Kasumi-1 (cell line): ENCODE data around the gene ZNF48.
A peak's percentile ranks its signal among the peaks of the same experiment; 100 is the strongest.

Source experiments
- DNase-seq, 2 experiments: peaks; one replicate each; lab custom pipeline; 2025; lab: John Stamatoyannopoulos, UW

The ZNF48 gene

DNA sequence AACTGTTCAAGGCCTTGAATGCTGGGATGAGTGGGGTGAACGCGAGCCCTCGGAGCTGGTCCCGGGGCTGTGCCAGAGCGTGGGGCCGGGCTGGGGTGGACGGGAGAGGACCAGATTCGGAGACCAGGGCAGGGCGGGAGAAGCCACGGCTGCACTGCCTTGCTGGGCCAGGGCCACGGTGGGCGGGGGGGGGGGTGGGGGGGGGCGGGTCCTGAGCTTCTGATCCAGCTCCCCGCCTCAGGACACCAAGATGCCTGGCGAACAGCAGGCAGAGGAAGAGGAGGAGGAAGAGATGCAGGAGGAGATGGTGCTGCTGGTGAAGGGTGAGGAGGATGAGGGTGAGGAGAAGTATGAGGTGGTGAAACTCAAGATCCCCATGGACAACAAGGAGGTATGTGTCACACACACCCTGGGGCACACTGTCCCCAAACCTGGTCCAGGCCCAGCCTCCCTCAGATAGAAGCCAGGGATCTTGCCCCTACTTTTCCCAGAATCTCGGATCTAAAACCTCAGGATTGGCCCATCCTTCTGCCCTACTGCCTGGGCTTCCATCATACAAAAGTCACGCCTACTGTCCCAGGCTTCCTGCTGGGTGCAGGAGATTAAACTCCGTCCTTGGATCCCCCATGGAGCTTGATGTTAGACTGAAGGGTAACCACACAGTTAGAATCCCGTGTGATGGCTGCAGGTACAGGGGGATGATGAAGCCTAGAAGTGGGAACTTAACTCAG is 12.7 kb downstream of the ZNF48 start:
- DNase-seq: no peak

DNA sequence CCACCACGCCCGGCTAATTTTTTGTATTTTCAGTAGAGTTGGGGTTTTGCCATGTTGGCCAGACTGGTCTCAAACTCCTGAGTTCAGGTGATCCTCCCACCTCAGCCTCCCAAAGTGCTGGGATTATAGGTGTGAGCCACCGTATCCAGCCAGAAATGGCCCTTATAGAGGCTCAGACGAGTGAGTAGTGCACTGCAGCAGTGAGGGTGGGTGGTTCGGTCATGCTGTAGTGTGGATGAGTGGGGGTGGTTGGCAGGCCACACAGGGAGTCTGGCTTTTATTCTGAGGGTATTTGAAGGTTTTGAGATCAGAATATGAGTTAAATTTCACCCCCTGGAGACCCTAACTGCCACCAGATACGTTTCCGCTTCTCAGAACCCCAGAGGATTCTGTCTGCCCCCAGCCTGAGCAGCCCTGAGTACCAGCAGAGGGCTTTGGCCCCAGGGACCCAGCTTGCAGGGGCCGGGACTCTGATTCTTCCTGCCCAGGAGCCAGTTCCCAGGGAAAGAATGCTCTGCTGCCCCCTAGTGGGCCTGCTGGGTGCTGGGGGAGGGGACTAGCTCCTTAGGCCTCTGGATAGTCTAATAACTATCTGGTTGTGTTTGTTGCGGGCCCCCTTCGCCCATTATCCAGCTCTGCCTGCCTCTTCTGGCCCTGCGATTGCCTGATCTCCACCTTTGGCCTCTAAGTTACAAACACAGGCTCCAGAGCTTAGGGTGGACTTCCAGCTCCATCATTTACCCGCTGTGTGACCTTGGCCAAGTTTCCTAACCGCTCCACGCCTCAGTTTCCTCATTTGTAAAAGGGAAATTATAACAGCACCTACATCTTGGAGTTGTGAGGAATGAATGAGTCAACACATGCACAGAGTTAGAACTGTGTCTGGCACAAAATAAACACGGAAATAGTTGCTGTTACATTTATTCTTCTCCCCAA is 14.2 kb downstream of the ZNF48 start:
- peak; percentile 59 to 72 for DNase-seq

DNA sequence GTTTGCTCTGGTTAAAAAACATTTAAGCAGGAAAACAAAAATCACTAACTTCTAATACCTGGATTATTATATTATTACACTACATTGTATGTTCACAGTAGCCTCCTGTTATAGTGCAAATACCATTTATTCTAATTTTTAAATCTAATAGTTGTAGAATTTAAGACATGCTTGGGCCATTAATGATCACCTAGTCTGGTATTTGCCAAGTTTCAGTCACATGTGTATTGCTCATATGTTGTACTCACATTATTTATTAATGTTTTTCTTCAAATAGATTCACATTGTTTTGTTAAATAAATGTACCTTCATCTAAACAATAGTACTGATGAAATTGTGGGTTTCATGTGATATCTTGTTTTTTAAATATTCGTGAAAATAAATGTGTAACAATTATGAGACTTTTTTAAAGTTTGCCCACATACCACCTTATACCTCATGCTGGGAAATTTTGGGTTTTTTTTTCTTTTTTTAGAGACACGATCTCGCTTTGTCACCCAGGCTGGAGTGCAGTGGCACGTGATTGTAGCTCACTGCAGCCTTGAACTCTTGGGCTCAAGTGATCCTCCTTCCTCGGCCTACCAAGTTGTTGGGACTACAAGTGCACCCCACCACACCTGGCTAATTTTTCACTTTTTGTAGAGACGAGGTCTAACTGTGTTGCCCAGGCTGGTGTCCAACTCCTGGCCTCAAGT is 18.0 kb downstream of the ZNF48 start:
- DNase-seq: no peak

DNA sequence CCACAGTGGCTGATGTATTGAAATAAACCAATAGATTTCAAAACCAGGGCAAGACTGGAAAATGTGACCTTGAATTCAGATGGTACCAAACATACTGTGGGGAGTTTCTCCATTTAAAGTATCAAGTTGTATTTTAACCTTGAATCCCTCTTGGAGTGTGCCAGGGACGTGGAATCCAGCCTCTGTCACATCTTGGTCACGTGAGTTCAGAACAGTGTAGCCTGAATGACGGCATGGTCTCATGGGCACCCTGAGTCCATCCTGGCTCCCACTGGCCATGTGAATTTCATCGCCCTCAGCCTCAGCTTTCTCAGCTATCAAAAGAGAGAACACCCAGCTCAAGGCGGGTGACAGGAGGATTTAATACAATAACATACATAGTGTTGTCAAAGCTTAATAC is 18.9 kb downstream of the ZNF48 start:
- no peak for DNase-seq

DNA sequence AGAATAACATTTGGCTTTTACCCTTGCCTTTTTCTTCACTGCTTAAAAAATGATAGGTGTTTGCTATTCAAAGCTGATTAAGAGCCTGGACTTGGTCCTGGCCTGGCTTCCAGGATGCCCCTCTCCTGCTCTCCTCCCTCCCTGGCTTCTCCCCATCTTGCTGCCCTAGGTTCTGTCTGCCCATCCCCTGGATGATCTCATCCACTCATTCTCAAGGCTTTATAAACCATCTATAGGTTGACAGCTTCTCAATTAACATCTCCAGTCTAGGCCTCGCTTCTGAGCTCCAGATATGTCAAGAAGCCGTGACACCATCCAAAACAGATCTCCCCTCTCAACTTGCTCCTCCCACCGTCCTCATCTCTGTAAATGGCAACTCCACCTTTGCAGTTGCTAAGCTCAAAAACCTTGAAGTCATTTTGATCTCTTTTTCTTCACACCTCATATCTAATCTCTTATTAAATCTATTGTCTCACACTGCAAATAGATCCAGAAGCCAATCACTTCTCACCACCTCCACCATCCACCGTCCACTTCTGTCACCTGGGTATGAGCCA is 20.9 kb downstream of the ZNF48 start:
- no peak for DNase-seq

DNA sequence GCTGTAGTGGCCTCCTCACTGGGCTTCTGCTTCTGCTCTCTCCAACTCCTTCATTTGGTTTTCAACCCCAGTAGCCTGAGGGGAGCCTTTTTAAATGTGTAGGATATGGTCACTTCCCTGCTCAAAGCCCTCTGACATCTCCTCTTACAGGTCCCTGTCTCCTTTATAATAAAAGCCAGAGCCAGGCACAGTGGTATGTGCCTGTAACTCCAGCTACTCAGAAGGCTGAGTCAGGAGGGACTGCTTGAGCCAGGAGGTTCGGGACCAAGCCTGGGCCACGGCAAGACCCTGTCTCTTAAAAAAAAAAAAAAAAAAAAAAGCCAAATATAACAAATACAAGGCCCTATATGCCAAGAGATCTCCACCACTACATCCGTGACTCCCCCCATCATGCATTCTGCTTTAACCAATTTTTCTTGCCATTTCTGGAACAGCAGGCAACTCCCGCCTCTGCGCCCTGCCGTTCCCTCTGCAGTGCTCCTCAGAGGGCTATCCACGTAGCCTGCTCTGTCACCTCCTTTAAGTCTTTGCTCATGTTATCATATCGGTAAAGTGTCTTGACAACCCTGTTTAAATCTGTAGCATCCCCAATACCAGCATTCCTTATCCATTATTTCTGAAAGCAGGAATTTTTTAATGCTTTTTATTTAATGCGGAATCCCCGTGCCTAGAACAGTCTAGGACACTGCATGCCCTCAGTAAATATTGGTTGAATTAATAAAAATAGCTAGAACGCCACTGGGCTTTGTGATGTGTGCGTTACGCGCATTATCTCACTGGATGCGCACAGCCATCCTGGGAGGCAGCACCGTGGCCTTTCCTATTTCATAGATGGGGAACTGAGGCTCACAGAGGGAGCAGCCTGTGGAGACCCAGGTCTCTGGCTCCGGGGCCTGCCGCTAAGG is 21.7 kb downstream of the ZNF48 start:
- DNase-seq: no peak

DNA sequence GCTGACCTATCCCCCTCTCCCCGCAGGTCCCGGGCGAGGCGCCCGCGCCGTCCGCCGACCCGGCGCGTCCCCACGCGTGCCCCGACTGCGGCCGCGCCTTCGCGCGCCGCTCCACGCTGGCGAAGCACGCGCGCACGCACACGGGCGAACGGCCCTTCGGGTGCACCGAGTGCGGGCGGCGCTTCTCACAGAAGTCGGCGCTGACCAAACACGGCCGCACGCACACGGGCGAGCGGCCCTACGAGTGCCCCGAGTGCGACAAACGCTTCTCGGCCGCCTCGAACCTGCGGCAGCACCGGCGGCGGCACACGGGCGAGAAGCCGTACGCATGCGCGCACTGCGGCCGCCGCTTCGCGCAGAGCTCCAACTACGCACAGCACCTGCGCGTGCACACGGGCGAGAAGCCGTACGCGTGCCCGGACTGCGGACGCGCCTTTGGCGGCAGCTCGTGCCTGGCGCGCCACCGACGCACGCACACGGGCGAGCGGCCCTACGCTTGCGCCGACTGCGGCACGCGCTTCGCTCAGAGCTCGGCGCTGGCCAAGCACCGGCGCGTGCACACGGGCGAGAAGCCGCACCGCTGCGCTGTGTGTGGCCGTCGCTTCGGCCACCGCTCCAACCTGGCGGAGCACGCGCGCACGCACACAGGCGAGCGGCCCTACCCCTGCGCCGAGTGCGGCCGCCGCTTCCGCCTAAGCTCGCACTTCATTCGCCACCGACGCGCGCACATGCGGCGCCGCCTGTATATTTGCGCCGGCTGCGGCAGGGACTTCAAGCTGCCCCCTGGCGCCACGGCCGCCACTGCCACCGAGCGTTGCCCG is 22.5 kb downstream of the ZNF48 start:
- peak; percentile 39 to 40 for DNase-seq

DNA sequence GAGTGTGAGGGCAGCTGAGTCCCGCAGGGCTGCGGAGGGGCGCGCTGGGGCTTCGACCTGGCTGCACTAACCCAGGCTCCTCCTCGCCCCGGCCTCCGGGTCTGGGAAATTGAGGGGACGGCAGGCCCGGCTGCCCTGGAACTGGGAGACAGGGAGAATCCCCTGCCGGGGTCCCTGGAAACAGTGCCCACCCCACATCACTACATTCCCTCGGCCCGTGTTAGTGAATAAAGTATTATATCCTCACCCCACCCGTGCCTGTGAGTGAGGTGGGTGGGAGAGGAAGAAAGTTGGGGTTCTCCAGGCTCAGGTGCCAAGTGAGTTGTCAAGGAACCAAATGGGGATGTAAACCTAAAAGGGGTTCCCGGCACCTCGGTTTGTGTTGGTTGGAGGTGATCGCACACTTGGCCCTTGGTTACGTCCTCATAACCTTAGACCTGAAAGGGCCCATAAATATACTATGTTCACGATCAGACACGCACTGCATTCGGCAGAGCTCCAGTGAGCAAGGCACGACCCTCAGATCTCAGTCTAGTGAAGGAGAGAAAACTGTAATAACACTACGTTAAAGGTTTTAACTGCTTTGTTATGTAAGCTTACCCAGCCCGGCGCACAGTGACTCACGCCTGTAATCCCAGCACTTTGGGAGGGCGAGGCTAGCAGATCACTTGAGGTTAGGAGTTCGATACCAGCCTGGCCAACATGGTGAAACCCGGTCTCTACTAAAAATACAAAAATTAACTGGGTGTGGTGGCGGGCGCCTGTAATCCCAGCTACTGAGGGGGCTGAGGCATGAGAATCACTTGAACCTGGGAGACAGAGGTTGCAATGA is 23.3 kb downstream of the ZNF48 start:
- DNase-seq: no peak

DNA sequence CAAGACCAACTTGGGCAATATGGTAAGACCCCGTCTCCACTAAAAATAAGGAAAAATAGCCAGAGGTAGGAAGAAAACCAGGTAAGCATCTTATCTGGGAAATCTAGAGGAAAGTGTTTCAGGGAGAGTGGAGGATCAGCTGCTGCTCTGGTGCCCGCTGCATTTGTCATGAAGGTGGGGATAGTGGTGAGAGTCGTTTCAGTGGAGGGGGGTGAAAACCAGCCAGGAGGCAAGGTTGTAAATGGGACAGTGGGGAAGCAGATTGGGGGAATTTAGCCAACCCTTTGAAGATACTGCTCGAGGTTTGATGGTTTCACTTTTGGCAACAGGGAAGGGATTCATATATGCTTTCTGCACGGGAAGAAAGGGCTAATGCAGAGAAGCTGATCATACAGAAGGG is 25.8 kb downstream of the ZNF48 start:
- DNase-seq: no peak

DNA sequence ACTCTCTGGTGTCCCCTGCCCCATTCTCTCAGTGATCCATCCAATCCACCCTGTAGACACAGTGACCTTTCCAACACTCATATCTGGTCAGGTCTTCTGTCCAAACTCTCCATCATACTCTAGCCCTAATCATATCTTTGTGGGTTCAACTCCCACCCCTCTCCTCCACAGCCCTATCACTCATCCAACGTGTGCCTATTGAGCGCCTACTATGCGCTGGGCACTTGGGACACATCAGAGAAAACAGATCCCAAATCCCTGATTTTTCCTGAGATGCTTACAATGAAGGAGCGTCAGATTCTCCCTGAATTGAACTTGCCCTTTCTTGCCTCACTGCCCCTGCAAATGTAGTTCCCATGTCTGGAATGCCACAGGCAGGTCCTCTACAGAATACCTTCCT is 32.8 kb downstream of the ZNF48 start:
- DNase-seq: no peak

DNA sequence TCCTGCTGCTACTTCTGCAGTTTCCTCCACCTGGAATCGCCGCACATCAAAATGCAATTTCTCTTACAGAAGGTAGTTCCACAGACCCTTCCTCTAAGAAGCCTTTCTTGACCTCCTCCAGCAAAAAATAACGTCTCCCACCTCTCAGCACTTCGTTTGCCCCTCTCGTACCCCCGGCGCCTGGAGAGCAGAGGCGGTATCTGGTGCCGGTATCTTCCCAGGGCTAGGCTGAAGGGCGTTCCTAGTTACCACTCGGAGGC is 34.1 kb downstream of the ZNF48 start:
- no peak for DNase-seq

DNA sequence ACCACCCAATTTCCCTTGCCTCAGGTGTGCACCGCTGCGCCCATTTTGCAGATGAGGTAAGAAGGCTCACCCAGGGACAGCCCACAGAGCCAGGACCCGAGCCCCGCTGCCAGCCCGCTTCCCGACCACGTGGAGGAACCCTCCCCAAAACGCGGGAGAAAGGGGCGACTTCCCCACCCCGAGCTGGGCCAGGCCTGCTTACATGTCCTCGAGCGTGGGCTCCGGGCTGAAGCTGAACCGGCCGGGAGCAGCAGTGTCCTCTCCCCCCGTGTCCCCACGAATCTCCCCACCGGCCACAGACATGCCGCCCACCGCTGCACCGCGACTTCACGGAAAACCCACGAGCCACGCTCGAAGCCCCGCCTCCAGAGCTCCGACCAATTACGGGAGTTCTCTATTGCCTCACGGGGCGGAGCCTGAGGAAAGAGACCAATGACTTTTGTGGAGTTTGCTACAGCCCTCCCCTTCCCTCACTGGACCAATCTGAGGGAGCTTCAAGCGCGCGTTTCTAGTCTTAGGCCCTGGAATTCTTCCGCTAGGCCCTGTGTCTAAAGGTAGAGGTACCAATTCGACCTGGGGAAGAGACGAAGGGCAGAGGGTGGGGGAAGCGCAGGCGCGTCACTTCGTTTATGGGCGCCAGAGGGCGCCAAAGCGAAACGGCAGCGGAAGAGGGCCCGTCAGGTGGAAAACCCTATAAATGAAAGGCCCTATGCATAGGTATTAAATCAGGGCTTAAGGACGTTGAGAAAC is 34.6 kb downstream of the ZNF48 start, which contains the start of gene DCTPP1:
DCTPP1 (minus strand) TSS at position 353 of the 750 bp plus-strand sequence; CDS start at position 303, 50 bp downstream.
- DNase-seq: peak; percentile 96 to 97

DNA sequence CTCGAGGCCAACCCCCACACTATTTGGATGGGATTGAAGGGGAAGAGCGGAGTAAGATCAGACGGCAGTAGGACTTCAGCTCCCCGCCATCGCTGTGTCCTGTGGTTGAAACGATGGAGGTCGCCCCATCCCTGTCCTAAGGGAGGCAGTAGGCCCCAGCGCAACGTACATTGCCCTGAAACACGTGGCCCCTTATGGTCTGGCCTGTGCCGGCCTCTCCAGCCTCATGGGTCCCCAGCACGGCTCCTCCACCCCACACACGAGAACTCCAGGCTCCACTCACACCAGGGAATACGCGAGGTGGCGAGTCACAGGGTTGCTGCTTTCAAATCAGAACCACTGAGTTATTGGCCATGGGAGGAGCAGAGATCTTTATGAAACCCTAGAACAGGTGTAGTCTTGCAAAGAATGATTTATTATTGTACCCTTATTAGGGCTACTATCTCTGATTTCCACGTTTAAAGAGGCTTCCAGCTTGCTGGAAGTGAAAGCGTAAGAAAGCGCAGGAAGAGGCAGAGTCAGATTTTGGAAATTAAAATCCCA is 35.3 kb downstream of the ZNF48 start:
- DNase-seq: no peak

DNA sequence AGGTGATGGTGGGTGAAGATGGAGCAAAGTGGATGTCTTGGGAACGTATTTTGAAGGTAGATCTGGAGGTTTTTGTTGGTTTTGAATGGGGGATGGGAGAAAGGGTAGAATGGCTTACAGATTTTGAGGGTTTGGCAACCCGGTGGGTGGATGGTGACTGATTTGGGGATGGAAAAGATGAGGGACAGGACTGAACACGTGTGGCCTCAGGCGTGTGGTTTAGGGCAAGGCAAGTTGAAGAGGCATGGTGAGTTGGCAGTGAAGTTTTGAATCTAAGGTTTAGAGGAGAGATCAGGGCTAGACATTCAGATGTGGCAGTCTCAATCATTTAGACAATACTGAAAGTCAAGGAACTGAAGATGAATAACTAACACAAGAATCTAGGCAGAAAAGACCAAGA is 39.6 kb downstream of the ZNF48 start:
- DNase-seq: no peak

DNA sequence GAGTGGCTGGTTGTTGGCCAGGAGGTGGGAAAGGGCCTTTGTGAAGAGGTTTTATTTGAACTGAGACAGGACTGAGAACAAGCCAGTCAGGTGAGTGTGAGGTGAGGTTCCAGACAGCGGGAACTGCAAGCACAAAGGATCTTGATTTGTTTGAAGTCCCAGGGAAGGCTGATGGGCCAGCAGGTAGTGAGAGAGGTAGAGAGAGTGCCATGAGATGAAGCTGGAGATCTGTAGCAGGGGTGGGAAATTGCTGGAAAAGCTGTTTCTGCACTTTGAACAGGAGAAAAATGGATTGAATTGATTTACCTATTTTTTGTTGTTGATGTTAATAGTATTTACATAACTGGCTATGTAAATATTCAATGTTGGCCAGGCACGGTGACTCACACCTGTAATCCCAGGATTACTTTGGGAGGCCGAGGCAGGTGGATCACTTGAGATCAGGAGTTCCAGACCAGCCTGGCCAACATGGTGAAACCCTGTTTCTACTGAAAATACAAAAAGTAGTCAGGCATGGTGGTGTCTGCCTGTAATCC is 42.4 kb downstream of the ZNF48 start:
- DNase-seq: no peak

DNA sequence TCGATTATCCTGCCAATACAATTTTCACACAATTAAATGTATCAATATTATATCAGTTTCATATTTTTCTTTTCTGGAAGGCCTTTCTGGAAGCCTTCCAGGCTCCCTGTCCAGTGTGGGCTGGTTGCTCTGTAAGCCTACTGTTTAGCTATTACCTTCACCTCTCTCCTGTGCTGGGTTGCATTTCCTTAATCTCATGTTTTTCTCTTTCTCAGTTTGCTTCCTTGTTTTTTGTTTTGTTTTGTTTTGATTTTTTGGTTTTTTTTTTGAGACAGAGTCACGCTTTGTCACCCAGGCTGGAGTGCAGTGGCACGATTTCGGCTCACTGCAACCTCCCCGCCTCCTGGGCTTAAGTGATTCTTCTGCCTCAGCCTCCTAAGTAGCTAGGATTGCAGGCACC is 43.6 kb downstream of the ZNF48 start:
- no peak for DNase-seq

DNA sequence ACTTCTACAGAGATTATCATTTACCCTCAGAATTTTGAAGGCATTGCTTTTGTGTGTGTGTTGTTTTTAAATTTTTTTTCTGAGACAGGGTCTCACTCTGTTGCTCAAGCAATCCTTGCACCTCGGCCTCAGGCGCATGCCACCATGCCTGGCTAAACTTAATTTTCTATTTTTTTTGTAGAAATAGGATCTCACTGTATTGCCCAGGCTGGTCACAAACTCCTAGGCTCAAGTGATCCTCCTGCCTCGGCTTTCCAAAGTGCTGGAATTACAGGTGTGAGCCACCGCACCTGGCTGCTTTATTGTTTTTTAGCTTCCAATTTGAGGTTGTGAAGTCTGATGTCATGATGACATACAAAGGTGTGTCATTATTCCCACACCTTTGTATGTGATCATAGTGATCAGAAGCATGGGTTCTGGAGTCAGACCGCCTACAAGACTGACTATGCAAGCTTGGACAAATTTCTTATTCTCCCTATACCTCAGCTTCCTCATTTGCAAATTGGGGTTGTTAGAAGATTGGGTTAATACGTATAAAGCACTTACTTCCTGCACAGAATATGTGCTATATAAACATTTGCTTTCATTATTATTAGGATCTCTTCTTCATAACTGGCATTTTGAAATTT is 44.6 kb downstream of the ZNF48 start:
- no peak for DNase-seq

DNA sequence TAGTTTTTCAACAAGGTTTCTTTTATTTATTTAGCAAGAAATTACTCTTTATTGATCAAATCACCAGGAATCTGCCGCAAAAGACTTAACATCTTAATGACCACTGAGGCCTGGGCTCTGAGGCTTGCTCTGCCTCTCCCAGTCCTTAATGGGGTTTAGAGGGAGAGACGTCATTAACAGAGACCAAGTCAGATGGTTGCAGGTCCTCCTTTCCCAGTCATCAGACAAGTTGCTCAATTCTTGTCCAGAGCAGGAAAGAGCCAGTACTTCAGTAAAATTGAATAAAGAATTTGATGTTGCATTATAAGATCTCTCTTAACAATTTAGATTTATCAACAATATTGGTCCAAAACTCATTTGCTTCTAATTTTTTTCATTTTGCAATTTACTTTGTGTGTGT is 48.4 kb downstream of the ZNF48 start:
- no peak for DNase-seq
